Inflammatory macrophage (primary cell): ENCODE results near the gene NLGN1.
"Not testable (repeated sequence)": the region's sequence is repeated elsewhere in the genome, so short reads cannot be mapped to it uniquely, and the experiment has no call there.

Experiments used
- DNase-seq, 2 donors: peaks; one replicate each; pipeline ENCODE4 v3.0.0-alpha.2; 2020 to 2022
- total RNA-seq, 18 experiments: gene quantifications; one replicate each; lab custom pipeline; 2026; ENCODE audit warnings: mixed read lengths in 6 of 18, inconsistent platforms in 2 of 18; lab: John Stamatoyannopoulos, UW

The NLGN1 gene
- total RNA-seq: 0 to 0.33 (median 0.05) reads per million in 18 experiments

DNA sequence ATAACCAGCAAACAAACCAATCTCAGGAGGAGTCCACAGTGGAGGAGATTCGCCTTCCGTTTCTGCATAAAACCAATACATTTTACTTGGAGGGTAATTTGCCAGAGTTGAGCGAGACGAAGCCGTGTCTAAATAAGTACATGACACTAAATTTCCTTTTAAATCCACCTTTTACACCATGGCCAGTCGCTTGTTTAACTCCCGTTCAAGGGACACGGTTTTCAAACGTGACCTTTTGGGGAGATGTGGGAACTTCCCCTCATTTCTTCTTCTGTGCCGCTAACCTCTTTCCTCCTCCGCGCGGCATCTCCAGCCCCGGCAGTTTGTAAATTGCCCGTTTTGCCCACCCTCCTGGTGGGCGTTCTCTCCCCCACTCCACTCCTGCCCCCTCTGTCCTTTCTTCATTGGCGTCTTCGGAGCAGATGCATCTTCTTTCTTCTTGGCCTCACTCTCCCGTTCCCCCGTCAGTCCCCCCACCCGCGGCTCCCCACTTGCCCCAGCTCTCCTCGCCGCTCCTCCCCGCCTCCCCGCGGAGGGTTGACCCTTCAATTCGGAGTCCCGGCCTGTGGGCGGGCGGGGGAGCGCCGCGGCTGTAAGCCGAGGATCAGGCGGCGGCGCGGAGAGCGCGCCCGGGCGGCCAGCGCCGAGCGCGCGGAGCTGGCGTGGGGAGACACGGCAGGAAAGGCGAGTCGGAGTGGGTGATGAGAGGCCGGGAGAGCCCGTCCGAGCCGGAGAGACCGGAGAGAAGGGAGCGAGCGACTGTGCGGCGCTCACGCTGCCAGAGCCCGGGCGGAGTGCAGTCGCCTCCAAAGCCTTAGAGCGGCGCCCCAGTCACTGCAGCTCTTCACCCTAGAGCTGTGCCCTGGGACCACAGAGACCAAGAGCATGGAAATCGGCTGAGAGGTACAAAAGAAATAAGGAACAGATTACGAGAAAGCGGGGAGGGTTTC is at the start of gene NLGN1:
Gene NLGN1, plus strand, starts transcription at position 584 of the 950 bp plus-strand sequence.
- DNase-seq: peak; percentile 26 to 44

DNA sequence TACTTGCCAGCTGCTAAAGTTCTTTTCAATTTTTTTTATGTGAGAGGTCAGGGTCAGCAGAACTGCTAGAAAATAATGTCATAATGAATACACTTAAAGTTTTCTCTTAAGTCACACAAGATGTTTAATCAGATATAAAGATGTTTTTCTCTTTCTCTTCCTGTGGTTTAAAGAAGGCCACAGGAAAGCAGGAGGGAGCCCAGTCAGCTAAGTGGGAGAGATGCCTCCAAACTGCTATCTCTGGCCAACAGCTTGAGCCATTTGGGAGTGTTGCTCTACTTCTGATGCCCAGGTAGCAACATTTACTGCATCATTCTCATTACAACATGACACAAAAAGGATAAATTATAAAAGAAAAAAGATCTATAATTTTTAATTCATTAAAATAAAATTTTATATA is 45.7 kb upstream of the NLGN1 start:
- no peak for DNase-seq

DNA sequence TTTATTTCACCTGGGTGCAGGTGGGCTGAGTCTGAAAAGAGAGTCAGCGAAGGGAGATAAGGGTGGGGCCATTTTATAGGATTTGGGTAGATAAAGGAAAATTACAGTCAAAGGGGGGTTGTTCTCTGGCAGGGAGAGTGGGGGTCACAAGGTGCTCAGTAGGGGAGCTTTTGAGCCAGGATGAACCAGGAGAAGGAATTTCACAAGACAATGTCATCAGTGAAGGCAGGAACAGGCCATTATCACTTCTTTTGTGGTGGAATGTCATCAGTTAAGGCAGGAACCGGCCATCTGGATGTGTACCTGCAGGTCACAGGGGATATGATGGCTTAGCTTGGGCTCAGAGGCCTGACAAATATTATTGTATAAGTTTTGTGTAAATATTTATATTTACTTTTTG is 44.4 kb upstream of the NLGN1 start:
- DNase-seq: not testable (repeated sequence)

DNA sequence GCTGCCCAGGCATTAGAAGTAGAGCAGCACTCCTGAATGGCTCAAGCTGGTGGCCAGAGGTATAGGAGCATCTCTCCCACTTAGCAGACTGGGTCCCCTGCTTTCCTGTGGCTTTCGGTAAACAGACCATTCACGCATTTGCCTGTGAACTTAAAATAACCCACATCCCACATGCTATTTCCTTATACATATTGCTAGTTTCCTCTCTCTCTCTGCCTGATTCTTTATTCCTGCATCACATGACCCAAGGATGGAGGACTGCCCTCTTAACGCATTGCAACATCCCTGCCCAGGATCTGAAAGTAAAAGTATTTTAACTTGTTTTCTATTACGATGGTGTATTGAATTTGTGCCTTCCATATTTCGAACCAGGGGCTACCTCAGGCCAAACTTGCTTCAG is 43.4 kb upstream of the NLGN1 start:
- DNase-seq: peak in 1 of 2 donors; percentile 11

DNA sequence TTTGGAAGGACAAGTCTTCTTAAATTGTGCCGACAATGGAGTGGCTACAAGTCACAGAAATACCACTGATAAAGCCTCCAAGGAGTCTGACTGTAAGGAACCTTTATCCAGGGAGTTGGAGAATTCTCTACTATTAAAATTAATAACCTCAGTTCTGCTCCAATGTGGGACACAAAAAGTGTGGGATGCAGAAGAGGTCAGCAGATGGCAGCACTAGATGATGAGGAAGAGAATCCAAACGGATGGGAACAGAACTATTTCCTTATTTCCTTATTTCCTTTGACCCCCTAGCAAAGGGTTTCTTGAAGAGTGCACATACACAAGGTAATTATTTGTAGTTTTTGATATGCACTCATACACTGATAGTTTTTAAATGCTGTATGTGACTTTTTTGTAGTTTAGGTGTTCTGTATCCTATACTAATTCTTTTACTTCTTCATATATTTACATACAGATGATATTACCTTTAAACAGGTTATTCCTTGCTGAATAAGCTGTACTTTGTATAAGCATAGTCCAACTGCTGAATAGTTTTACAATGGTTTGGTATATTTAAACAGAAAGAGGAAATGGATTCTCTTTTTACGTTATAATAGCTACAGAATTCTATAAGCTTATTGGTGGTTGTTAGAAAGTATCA is 25.6 kb upstream of the NLGN1 start:
- peak; percentile 22 to 26 for DNase-seq

DNA sequence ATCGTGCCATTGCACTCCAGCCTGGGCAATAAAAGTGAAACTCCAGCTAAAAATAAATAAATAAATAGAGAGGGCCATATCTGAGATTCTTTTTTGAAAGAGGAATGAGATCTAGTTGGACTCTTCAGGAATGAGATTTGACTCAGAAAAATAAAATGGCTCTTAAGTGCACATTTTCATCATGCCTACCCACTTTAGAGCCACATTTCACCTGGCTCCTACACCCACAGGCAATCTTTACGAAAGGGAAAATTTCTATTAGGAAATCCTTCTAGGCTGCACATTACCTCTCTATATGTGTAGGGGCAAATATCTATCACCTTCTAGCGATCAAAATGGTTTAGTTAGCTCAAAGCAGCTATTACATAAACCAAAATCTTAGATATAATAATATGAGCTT is 16.9 kb upstream of the NLGN1 start:
- DNase-seq: no peak

DNA sequence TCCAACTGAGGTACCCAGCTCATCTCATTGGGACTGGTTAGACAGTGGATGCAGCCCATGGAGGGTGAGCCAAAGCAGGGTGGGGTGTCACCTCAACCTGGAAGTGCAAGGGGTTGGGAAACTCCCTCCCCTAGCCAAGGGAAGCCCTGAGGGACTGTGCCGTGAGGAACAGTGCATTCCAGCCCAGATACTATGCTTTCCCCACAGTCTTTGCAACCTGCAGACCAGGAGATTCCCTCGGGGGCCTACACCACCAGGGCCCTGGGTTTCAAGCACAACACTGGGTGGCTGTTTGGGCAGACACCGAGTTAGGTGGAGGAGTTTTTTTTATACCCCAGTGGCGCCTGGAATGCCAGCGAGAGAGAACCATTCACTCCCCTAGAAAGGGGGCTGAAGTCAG is 15.6 kb upstream of the NLGN1 start:
- not testable (repeated sequence) for DNase-seq

DNA sequence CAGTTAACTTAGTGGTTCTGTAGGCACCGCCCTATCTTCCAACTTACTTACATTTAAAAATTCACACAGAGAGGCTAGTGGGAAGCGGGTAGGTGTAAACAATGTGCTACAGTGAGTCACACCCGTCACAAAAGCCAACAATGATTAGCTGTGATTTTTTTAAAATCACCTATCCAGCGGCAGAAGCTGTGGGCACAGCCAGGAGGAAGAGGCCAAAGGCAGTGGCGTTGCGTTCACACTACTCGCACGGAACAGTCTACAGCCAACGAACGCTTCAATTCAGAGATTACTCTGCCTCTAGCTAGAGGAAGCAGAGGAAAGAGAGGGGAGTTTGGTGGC is 2.5 kb upstream of the NLGN1 start:
- DNase-seq: no peak

DNA sequence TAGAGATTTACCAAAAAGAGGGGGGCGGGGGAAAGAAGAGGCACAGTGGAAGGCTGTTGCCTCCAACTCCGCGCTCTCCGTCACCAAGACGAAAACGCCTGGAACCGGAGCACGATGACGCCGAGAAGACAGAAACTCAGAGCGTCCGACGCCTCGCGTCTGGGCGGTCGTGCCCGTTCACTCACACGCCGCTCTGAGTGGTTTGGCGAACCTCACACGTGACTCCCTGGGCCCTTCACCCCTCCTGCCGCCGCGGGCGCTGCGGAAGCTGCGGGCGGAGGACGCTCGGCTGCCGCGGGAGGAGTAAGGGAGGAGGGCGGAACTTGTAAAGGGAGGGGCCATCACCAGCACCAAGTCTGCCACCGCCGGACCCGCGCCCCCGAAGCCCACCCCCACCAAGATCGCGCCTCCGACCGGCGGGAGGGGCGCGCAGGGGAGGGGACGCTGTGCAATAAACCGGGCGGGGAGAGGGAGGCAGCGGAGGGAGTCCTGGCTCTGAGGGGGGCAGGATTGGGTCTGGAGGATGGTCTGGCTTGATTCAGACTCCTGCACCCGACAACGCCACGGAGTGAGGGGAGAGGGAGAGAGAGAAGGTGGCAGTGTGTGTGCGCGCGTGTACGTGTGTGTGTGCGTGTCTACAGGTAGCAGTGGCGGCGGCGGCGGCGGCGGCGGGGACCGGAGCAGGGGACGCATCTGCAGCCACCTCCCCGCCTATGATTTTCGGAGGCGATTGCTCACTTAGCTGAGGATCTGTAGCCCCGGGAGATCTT is 1.9 kb upstream of the NLGN1 start:
- peak; percentile 73 to 77 for DNase-seq

DNA sequence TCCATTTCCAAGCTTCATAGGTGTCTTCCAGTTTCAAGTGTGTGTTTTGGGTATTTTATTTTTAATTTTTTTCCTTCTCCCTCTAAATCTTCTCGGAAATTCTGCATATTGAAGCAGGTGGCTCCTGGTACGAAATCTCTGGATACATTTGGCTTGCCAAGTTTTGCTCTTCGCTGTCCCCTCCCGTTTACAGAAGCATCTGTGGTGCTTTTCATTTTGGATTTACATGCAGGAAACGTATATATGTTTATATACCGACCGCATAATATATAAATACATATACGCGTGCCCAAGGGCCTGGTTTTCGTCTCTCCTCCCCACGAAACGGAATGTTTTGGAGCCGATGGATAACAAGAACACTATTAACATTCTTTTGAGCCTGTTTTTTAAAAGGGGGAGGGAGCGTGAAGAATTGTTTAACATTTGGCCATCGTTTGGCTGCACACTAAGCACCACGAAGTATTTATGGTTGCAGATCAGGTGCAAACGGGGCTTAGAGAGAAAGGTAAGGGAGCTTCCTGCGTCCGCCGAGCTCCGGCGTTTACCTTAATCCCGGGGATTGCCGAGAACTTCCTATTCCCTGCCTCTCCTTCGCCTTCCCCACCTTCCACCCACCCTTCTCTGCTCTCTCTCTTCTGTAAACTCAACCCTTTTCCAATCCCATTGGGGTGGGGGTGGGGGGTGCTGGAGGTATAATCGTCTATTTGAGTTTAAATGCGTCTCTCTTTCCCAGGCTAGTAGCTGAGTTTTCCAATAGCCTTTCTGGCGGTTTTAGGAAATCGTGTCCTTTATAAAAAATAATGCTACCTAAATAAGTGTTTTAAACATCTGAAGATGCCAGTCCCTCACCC is 1.1 kb upstream of the NLGN1 start:
- DNase-seq: no peak

DNA sequence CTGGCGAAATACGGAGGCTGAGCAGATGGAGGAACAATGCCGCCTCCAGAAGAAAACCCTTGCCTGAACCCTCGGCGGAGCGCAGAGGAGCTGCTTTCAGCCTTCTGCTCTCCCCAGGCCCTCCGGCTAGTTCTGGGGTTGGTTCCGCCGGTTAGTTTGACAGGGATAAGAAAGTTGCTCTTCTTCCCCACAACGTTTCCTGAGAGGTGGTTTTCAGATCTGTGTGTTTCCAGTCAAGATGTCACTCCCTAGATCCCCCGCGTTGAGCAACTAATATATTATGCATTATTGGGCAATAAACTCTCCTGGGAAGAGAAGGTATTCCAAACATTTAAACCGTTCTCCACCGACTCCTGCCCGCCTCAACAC is 551 bp downstream of the NLGN1 start:
- DNase-seq: no peak

DNA sequence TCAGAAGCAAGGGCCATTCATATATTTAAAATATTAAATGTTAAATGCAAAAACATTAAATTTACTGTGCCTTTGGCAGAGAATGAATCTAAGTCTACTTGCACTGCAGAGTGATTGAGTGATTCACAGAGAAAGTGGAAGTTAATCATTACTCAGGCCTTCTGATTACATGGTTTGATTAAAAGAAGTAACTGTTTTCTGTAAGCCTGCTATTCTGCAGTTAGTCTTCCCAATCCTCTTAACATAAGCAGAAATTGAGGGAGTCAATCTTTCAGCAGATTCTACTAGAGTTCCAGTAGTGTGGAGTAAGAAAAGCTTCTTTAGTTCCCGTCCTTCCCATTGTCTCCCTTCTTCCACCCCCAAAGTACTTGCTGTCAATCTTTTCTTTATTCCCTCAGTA is 1.5 kb downstream of the NLGN1 start:
- no peak for DNase-seq

DNA sequence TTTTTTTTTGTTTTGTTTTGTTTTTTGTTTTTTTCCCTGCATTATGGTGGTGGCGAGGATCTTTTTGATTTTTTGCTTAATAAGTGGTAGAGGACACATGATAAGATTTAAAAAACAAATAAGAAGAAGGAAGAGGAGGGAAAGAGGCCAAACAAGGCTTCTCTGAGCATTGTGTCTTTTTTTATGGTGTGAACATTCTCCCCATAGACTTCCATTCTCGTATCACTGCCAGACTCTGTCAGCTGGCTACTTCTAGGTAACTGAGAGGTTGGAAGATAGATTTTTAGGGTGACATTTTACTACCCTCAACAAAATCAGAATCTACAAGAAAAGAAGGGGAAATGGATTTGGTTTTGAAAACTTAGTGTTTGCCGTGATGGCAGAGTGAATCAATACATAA is 3.8 kb downstream of the NLGN1 start:
- no peak for DNase-seq

DNA sequence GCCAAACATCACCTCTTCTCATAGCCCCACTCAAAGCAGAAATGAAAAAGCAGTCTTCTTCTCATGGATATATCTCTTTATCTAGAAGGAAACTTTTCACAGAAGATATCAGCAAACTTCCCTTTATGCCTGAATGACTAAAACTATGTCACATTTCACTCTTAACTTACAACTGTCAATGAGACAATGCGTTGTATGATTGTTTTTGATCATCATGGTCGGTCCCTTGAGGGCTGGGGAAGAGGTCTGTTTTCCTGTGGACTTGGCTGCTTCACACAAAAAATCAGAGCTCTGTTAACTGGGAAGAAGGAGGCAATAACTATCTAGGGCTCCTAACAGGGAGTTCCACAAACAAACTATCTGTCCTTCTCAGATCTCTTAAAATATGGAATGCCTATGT is 5.1 kb downstream of the NLGN1 start:
- DNase-seq: no peak

DNA sequence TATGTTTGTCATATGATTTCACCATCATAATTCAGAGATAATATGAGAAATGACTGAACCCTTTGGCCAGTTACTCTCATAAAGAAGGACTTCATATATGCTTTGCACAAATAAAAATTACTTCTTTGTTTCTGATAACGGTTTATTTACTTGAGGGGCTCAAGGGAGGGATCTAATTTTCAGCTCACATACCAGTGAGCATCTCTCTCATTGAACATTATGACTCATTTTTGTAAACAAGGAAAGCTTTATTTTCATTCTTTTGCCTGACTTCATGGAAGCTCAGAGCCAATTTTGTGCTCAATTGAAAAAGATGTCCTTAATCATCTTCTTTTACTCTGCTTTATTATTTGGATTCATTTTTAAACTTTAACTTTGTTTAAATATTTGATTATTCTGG is 5.8 kb downstream of the NLGN1 start:
- no peak for DNase-seq

DNA sequence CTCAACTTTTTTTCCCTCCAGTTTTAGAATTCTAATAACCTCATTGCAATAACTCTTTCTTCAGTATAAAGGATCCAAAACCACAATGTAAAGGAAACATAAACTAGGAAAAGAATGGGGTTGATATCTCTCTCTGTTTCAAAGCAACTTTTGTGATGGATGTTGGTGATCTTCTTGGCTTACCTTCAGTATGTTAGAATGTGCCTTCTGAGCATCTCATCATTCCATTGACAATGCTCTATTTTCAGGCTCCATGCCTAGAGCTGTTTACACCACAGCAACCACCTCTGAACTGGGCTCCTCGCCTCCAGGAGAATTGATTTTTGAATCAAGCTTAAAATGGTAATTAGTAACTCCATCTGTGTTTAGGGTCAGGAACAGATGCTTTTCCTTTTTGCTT is 6.6 kb downstream of the NLGN1 start:
- DNase-seq: no peak

DNA sequence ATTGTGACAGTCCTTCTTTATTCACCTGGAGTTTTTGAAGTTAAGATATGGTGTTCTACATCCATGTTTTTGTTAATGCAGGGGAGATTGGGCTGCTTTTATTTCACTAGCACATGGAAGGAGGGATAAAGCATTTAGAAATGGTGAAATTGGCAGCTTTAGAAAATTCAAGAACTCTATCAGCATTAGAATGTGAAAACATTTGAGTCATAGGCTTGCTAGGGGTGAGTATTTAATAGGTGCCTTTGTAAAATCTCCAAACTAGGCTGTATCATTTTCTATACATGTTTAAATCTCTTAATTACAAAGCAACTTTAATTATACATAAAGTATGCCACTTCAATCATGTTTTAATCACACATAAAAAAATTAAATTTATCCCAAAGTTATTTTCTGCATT is 12.9 kb downstream of the NLGN1 start:
- no peak for DNase-seq

DNA sequence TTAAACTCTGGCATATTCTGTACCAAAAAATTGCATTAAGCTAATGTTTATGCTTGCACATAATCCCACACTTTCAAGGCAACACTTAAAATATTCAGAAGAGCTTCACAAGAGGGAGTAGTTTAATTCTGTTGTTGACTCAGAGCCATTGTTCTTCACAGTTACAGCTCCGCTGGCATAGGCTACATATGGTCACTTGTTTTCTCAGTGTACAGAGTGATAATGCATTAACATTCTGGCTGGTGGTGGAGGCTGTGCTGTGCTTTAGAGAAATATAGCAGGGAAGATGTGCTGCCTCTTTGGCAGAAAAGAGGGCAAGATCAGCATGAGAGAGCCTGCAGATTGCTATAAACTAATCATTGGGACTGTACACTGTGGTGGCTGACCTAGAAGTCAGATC is 13.3 kb downstream of the NLGN1 start:
- DNase-seq: no peak

DNA sequence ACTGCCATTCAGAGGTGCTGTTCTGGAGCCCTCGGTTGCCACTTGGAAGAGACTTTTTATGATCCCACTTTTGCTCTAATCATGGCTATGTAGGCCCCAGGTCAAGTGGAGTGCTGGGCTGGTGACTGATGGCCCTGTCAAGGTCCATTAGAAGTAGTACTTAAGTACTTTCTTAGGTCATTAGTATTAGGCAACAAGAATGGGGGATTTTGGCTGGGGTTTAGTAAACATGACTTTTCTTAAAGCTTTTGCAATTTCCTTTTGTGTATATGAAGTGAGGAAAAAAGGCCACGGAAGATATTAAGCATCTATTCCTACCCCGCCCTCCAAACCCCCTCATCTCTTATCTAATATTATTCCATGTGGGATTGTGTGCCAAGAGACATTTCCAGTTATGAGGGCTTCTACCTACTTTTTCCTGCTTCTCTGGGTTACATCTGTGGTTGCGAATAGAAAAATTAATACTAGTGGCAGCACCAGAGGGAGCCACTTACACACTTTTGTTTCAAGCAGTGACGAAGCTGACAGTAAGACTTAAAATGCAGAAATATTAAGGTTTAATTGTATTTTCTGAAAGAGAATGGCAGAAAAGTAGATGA is 13.9 kb downstream of the NLGN1 start:
- DNase-seq: peak in 1 of 2 donors; percentile 4

DNA sequence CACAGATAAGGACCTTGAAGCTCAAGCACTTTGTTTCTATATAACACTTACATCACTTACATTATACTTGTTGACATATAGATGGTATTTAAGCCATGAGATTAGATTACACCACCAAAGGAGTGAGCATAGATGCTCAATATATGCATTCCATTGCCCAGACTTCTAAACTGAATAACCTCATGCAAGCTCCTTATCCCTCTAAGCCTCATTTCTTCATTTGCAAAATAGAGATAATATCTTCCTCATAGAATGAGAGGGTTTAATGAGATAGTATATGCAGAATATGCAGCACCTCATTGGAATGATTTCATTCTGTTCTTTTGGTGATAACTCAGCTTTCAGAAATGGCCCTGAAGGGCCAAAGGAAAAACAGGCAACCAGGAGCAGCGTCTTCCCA is 18.5 kb downstream of the NLGN1 start:
- no peak for DNase-seq

DNA sequence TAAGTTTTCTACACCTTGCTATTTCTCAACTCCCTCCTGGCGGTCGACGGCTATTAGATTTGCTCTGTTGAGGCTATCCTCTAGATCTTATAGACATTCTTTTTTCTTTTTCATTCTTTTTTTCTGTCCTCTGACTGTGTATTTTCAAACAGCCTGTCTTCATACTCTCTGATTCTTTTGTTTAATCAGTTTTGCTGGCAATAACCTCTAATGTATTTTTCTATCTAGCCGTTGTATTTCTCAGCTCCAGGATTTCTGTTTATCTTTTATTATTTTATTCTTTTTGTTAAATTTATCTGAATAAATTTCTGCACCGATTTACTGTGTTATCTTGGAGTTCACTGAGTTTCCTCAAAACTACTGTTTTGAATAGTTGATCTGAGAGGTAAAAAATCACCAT is 31.5 kb downstream of the NLGN1 start:
- DNase-seq: no peak

DNA sequence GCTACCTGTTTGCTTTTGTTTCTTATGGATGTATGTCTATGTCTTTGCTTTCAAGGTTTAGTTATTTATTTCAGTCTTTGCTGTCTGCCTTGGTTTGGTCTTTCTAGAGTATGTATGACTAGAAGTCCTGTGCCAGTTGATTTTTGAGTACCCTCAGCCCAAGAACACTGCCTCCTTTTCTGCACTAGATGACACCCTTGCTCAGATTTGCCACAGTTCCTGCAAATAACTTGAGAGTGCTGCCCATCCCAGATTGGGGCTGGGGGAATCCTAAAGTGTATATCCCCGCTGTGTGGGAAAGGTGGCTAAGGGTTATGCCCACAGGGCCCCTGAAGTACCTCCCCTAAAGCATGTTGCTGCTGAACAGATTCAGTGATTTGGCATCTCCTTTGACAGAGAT is 32.0 kb downstream of the NLGN1 start:
- DNase-seq: no peak
